GM19452 (cell line): Measurements from ENCODE around the gene GRB7.

ENCODE experiments used
- ATAC-seq: cut with Tn5 transposase; IDR thresholded peaks from one replicate; pipeline ENCODE4 v1.9.1; 2021; ENCODE audit not compliant: unreplicated experiment

GRB7 gene

GRCh38 chr17:39767147-39767546 is 29.4 kb downstream of the GRB7 start:
- ATAC-seq, result no peak

GRCh38 chr17:39769974-39770587 is 32.3 kb downstream of the GRB7 start:
- ATAC-seq, result peak; percentile 54

GRCh38 chr17:39772415-39772814 is 34.7 kb downstream of the GRB7 start:
- no peak for ATAC-seq

- no peak for ATAC-seq
These were observed 35.5 kb downstream of the GRB7 start for GRCh38 chr17:39772987-39773934.

- no peak for ATAC-seq
These were observed 36.3 kb downstream of the GRB7 start for GRCh38 chr17:39774047-39774446.

- no peak for ATAC-seq
These were observed 37.3 kb downstream of the GRB7 start for GRCh38 chr17:39775031-39775430.

GRCh38 chr17:39776252-39776651 is 38.5 kb downstream of the GRB7 start:
- no peak for ATAC-seq

- ATAC-seq, result no peak
These were observed 40.0 kb downstream of the GRB7 start for GRCh38 chr17:39777534-39778365.

GRCh38 chr17:39781031-39781860 is 43.5 kb downstream of the GRB7 start:
- no peak for ATAC-seq

GRCh38 chr17:39781861-39782213 is 44.1 kb downstream of the GRB7 start:
- no peak for ATAC-seq

GRCh38 chr17:39782481-39782880 is 44.7 kb downstream of the GRB7 start:
- no peak for ATAC-seq

- ATAC-seq, result no peak
These were observed 45.2 kb downstream of the GRB7 start for GRCh38 chr17:39782980-39783379.

- no peak for ATAC-seq
These were observed 49.3 kb downstream of the GRB7 start for GRCh38 chr17:39787041-39787440.

GRCh38 chr17:39787743-39788484 is 50.2 kb downstream of the GRB7 start:
- no peak for ATAC-seq

GRCh38 chr17:39791111-39791992 is 53.6 kb downstream of the GRB7 start:
- ATAC-seq, result no peak

GRCh38 chr17:39792526-39793221 is 54.9 kb downstream of the GRB7 start:
- no peak for ATAC-seq

- no peak for ATAC-seq
These were observed 55.6 kb downstream of the GRB7 start for GRCh38 chr17:39793301-39793872.
